Endothelial cell of umbilical vein (primary cell): ENCODE results near the gene HAPLN2.

Experiments
- CTCF ChIP-seq, 2 donors: IDR thresholded peaks; 1 replicate in 1 of 2; 2 replicates in 1 of 2; pipeline ENCODE4 v1.5.1; 2011; ENCODE audit warnings: low read length in 2 of 2, mild to moderate bottlenecking in 2 of 2, moderate library complexity in 2 of 2, control low read depth in 1 of 2, inconsistent platforms in 1 of 2, low read depth in 1 of 2; ENCODE audit not compliant: insufficient read depth in 1 of 2; ENCODE audit errors: extremely low read depth in 1 of 2
- MAX ChIP-seq: IDR thresholded peaks from 2 replicates; pipeline ENCODE4 v1.6.1; 2011; ENCODE audit not compliant: insufficient read depth, insufficient read length

- TF ChIP-seq MAX = no peak
- TF ChIP-seq CTCF (IDR thresholded peaks at IDR 0.05; ENCODE audit: extremely low read depth in 1 of 2, insufficient read depth in 1 of 2, low read depth in 1 of 2, low read length in 2 of 2) = no peak
Measured at GRCh38 chr1:156664767-156665411, 45.7 kb downstream of the HAPLN2 start.
